GM12801 (cell line): ENCODE data around the gene ZSCAN18.

Experiments
- TF ChIP-seq, protein P1 (sequence below): IDR thresholded peaks from one replicate; pipeline ENCODE4 v1.5.1; 2011; ENCODE audit warnings: control low read depth; ENCODE audit not compliant: insufficient read length; ENCODE audit errors: extremely low read depth

ZSCAN18 gene

DNA sequence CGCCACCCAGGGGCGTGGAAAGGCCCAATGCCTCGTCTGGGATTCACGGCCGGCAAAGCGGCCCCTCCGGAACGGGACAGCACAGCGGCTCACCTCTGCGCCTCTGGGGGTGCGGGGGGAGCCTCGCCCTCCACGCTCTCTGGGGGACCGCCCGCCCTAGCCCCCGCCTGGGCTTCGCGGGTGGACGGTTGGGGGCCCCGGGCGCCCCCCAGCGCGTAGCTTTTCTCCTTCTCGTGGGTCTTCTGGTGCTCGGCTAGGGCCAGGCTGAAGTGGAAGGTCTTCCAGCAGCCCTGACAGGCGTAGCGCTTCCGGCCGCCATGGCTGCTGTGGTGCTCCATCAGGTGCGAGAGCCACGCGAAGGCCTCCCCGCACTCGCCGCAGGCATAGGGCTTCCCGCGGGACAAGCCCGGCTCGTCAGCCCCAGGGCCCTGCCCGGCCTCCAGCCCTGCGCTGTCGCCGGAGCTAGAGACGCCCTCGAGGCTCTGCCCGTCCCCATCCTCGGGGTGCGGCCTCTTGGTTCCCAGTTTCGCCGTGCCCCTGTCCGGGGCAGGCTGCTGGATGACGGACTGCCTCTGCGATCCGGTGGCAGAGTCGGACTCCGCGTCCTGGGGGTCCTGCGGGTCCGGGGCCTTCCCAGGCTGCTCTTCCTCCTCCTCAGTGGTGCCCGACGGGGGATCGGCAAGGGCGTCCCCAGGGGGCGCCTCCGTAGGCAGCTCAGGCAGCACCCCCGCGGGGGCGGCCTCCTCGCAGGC is 13.3 kb downstream of the ZSCAN18 start:
- TF ChIP-seq, protein P1, sequence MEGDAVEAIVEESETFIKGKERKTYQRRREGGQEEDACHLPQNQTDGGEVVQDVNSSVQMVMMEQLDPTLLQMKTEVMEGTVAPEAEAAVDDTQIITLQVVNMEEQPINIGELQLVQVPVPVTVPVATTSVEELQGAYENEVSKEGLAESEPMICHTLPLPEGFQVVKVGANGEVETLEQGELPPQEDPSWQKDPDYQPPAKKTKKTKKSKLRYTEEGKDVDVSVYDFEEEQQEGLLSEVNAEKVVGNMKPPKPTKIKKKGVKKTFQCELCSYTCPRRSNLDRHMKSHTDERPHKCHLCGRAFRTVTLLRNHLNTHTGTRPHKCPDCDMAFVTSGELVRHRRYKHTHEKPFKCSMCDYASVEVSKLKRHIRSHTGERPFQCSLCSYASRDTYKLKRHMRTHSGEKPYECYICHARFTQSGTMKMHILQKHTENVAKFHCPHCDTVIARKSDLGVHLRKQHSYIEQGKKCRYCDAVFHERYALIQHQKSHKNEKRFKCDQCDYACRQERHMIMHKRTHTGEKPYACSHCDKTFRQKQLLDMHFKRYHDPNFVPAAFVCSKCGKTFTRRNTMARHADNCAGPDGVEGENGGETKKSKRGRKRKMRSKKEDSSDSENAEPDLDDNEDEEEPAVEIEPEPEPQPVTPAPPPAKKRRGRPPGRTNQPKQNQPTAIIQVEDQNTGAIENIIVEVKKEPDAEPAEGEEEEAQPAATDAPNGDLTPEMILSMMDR, result no peak

DNA sequence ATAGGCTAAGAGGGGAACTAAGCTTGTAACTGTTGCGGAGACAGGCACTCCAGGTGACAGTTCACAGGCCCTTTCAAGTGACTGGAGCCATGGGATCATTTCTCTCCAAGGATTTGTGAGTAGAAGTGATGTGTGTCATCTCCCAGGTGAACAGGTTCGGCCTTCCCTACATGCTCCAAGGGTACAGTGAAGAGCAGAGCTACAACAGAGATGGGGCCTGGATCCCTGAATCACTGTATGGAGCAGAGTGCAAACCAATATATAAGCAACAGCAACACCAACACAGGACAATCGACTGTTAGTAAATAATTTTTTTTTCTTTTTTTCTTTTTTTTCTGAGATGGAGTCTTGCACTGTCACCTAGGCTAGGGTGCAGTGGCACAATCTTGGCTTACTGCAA is 15.0 kb downstream of the ZSCAN18 start:
- TF ChIP-seq, protein P1, result no peak

DNA sequence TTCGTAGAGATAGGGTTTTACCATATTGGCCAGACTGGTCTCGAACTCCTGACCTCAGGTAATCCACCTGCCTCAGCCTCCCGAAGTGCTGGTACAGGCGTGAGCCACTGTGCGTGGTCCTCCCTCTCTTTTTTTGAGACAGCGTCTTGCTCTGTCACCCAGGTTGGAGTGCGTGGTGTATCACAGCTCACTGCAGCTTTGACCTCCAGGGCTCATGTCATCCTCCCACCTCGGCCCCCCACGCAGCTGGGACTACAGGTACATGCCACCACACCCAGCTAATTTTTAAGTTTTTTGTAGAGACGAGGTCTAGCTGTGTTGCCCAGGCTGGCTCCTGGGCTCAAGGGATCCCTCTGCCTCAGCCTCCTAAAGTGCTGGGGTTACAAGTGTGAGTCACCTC is 18.2 kb downstream of the ZSCAN18 start:
- TF ChIP-seq, protein P1, result no peak

DNA sequence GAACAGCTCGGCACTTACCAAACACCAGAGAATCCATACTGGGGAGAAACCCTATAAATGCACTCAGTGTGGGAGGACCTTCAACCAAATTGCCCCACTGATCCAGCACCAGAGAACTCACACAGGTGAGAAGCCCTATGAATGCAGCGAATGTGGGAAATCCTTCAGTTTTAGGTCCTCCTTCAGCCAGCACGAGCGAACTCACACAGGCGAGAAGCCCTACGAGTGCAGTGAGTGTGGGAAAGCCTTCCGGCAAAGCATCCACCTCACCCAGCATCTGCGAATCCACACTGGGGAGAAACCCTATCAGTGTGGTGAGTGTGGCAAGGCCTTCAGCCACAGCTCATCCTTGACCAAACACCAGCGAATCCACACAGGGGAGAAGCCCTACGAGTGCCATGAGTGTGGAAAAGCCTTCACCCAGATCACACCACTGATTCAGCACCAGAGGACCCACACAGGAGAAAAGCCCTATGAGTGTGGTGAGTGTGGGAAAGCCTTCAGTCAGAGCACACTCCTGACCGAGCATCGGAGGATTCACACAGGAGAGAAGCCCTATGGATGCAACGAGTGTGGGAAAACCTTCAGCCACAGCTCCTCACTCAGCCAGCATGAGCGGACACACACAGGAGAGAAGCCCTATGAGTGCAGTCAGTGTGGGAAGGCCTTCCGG is 30.7 kb downstream of the ZSCAN18 start:
- TF ChIP-seq, protein P1, result no peak

DNA sequence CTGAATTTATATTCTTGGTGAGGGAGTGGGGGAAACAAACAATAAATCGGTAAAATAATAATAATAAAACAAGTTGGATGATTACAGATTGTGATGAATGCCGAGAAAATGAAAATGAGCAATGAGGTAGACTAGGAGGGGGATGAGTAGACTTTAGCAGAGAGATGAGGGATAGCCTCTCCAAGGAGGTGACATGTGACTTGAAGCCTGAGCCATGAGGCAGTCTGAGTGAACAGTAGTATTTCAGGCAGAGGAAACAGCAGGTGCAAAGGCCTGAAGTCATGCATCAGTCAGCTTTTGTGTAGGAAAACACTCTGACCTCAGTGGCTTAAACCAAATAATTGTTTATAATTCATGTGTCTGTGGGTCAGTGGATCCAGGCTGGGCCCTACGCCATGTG is 34.3 kb downstream of the ZSCAN18 start:
- TF ChIP-seq, protein P1, result no peak

DNA sequence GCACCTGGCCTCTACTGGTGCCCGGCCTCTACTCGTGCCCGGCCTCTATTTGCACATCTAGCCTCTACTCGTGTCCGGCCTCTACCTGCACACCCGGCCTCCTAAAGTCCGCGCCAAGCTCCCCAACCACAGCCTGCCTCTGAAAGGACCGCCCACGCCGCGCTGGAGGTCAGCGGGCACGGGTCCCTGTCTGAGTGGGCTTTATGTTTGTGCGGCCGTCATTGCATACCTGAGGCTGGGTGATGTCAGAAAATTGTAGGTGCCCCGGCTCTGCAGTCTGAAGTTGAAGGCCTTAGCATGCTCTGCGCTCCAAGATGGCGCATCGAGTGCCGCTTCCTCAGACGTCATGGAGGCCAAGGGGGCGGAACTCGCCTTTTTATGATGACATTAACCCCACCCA is 37.8 kb downstream of the ZSCAN18 start:
- TF ChIP-seq, protein P1, result no peak

DNA sequence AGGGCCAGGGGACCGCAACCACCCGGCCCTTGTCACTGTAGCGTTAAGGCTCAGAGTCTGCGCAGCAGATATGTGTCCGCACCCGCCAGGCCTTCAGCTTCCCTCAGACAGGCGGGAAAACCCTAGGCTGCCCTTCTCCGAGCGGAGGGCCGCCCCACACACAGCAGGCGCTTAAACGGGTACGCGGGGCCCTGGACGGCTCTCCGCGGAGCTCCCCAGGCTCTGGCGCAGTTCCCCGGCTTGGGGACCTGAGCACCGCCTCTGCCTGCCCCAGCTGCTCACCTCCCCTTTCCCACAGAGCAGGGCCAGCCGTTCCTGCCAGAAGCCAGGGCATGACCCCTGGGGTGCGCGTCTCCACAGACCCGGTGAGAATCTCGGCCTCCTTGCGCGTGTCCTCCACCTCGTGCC is 38.4 kb downstream of the ZSCAN18 start:
- TF ChIP-seq, protein P1, result no peak
